ENCODE results near the gene RCCD1. TPM values are rescaled to one million over a fixed set of nuclear protein-coding genes. Genes with fewer than 3 reads are reported as not detected.

Gene RCCD1
- total RNA-seq (2022; extraction: Qiagen RNA extraction; ENCODE audit: low read depth): 31.1 to 52.4 TPM (median 37.1 TPM) in 5 replicates

GRCh38 chr15:90954712-90955623 is at the start of gene RCCD1:
TSS of gene RCCD1 (plus strand) at chr15:90954884. CDS start at chr15:90956735, 1,851 bp downstream.

GRCh38 chr15:90931828-90932659 is 22.6 kb upstream of the RCCD1 start, which contains the start of gene HDDC3:
TSS of gene HDDC3 (minus strand) at chr15:90932549. CDS start at chr15:90932540, 9 bp downstream.

GRCh38 chr15:90934949-90935751 is 19.5 kb upstream of the RCCD1 start, which contains the start of gene UNC45A:
TSS of gene UNC45A (plus strand) at chr15:90935285. CDS start at chr15:90935325, 40 bp downstream.

GRCh38 chr15:90994417-90995311 is 40.0 kb downstream of the RCCD1 start, which contains the start of gene PRC1:
TSS of gene PRC1 (minus strand) at chr15:90994535. CDS start at chr15:90994417, 118 bp downstream.

Other genes starting within 250 kb of the RCCD1 start
- gene BLM, start 237.5 kb upstream of the RCCD1 start, total RNA-seq (2022; extraction: Qiagen RNA extraction; ENCODE audit: low read depth): 11.0 to 13.3 TPM (median 11.9 TPM) in 5 replicates
- gene FURIN, start 86.3 kb upstream of the RCCD1 start, total RNA-seq (2022; extraction: Qiagen RNA extraction; ENCODE audit: low read depth): 43.7 to 65.2 TPM (median 59.3 TPM) in 5 replicates
- gene FES, start 70.4 kb upstream of the RCCD1 start, total RNA-seq (2022; extraction: Qiagen RNA extraction; ENCODE audit: low read depth): 0.51 to 1.3 TPM (median 0.99 TPM) in 5 replicates
- 21.5 to 31.1 TPM (median 29.2 TPM) in 5 replicates for gene MAN2A2, start 51.6 kb upstream of the RCCD1 start, total RNA-seq (2022; extraction: Qiagen RNA extraction; ENCODE audit: low read depth)
- gene HDDC3, start 22.3 kb upstream of the RCCD1 start, total RNA-seq (2022; extraction: Qiagen RNA extraction; ENCODE audit: low read depth): 27.1 to 34.8 TPM (median 30.9 TPM) in 5 replicates
- 52.7 to 60.0 TPM (median 54.3 TPM) in 5 replicates for gene UNC45A, start 19.6 kb upstream of the RCCD1 start, total RNA-seq (2022; extraction: Qiagen RNA extraction; ENCODE audit: low read depth)
- gene PRC1, start 39.7 kb downstream of the RCCD1 start, total RNA-seq (2022; extraction: Qiagen RNA extraction; ENCODE audit: low read depth): 181 to 221 TPM (median 207 TPM) in 5 replicates
- gene VPS33B, start 67.7 kb downstream of the RCCD1 start, total RNA-seq (2022; extraction: Qiagen RNA extraction; ENCODE audit: low read depth): 12.3 to 17.6 TPM (median 15.0 TPM) in 5 replicates
- 0.06 to 0.15 TPM (median 0.12 TPM) in 4 of 5 replicates, not detected in the other for gene SV2B, start 145.4 kb downstream of the RCCD1 start, total RNA-seq (2022; extraction: Qiagen RNA extraction; ENCODE audit: low read depth)

Measured in A549 treated with GW870086 at 1 μM for 4 hours (cell line).